GM10266 (cell line): Measurements from ENCODE around the gene SGCD.

ENCODE experiments used
- DNase-seq: peaks from one replicate; pipeline ENCODE4 v3.0.0; 2012; ENCODE audit errors: extremely low spot score
- CTCF ChIP-seq: IDR thresholded peaks from 2 replicates; pipeline ENCODE4 v1.5.1; 2012; ENCODE audit warnings: mild to moderate bottlenecking, low read depth; ENCODE audit not compliant: control insufficient read depth, insufficient read depth; ENCODE audit errors: missing control alignments

The SGCD gene

GRCh38 chr5:156691572-156691971, 364.6 kb downstream of the SGCD start:
- TF ChIP-seq CTCF, result no peak
- no peak for DNase-seq

- TF ChIP-seq CTCF, result no peak
- no peak for DNase-seq
These were observed 366.1 kb downstream of the SGCD start for GRCh38 chr5:156693113-156693512.

GRCh38 chr5:156694598-156694997, 367.6 kb downstream of the SGCD start:
- no peak for DNase-seq
- TF ChIP-seq CTCF, result no peak

GRCh38 chr5:156695774-156696173, 368.8 kb downstream of the SGCD start:
- no peak for TF ChIP-seq CTCF
- DNase-seq, result no peak

- TF ChIP-seq CTCF, result no peak
- DNase-seq, result no peak
These were observed 371.4 kb downstream of the SGCD start for GRCh38 chr5:156698323-156698722.

GRCh38 chr5:156699147-156699546, 372.2 kb downstream of the SGCD start:
- no peak for DNase-seq
- TF ChIP-seq CTCF, result no peak

GRCh38 chr5:156704139-156704538, 377.2 kb downstream of the SGCD start:
- DNase-seq, result no peak
- no peak for TF ChIP-seq CTCF

- TF ChIP-seq CTCF, result no peak
These were observed 379.7 kb downstream of the SGCD start for GRCh38 chr5:156706631-156707030.

More at GRCh38 chr5:156706631-156707030, 379.7 kb downstream of the SGCD start:
- DNase-seq, result no peak
